Ovary (tissue), 3 donors: Measurements from ENCODE around the gene HCLS1.

Experiments used
- CTCF ChIP-seq, 3 donors: fragments of 450-650 bp in 2 of 3; fragments of 200-600 bp in 1 of 3; IDR thresholded peaks; one replicate each; pipeline versions ENCODE4 v1.5.1 to v1.8.0; 2016 to 2022; ENCODE audit warnings: antibody characterized with exemption in 3 of 3, mild to moderate bottlenecking in 1 of 3
- POLR2A ChIP-seq: fragments of 450-650 bp; IDR thresholded peaks from one replicate; pipeline ENCODE4 v1.6.1; 2017; ENCODE audit warnings: antibody characterized with exemption, mild to moderate bottlenecking, moderate library complexity
- donor health status: DM: no; HTN: no; CAD: no.

DNA sequence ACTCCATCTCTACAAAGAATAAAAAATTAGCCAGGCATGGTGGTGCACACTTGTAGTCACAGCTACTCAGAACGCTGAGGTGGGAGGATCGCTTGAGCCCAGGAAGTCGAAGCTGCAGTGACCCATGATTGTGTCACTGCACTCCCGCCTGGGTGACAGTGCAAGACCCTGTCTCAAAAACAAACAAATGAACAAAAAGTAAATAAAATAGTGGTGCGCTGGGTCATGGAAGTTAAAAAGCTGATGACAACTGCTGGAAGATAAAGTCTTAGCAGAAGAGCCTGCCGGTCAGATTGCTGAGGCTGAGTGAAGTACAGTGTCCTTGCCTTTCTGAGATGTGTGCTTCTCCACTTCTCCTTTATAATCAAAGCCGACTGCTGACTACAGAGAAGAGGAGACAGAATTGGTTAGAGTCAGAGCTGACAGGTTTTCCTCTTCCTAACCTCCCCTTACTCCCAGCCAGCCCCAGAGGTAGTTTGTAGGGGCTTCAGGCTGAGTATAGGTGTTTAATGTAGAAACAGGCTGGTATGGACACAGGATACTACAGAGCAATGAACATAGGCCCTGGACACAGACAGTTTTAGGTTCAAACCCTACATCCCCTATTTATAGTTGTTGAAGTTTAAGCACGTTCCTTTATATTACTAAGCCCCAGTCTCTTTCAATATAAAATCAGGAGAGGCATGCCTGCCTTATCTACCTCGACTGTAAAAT is 17.9 kb downstream of the HCLS1 start:
- TF ChIP-seq POLR2A (no peak), CTCF (IDR thresholded peaks at IDR 0.05) (no peak)
